HG03060 (cell line): ENCODE measurements around the gene ABCA4.
"Not testable (repeated sequence)": the region's sequence is repeated elsewhere in the genome, so short reads cannot be mapped to it uniquely, and the experiment has no call there.

ENCODE experiments used
- ATAC-seq: cut with Tn5 transposase; IDR thresholded peaks from one replicate; pipeline ENCODE4 v1.9.1; 2021; ENCODE audit warnings: low read depth, moderate number of reproducible peaks; ENCODE audit not compliant: unreplicated experiment

Gene ABCA4

DNA sequence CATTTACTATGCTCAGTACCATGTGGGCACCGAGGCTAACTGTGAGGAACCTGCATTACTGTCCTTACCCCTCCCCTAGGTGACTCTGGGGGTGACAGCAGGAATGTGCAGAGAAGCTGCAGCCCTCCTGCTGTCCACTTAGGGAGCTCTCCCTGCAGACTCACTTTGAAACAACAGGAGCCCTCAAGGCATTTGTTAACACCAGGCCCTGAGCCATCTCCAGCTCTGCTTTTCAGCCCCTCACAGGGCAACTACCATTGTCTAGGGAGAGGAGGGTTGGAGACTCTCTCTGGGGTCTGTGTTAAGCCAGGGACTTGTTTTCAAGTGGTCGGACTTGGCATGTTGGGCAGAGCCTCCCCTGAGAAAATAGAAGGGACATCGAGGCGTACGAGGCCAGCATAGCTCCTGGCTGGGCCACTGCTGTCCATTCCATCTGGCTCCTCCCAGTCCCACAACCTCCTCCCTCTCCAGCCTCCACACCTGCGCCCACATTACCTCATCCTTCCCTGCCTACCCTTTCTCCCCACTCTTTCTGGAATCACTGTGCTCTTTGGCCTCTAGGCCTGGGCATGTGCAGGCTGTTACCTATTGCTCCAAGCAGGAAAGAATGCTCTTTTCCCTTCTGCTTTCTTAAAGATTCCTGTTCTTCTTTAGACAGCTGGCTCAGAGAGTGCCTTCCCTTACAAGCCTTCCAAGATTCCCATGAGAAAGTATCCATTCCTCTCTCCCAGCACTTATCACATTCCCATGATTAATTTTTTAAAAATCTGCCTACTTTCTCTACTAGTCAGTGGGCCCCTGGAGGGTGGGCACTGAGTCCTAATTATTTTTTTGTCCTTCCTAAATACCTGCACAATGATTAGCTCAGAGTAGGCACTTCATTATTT, 109.0 kb downstream of the ABCA4 start:
- ATAC-seq, result no peak

DNA sequence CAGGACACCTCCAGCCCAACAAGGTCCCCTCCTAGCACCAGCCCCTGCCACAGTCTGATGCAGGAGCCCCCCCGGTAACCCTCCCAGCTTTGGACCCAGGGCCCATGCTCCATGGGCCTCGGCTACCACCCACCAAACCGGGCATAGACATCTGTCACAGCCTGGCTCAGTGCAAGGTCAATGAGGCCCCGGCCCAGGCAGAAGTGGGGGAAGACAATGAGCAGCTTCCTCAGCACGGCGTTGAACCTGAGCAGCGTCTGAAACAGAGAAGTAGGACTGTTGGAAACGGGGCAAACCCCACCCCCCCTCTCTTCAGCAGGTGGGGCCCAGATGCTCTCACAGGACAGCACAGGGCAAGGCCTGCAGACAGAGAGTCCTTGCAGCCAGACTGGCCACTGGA, 109.8 kb downstream of the ABCA4 start:
- no peak for ATAC-seq

DNA sequence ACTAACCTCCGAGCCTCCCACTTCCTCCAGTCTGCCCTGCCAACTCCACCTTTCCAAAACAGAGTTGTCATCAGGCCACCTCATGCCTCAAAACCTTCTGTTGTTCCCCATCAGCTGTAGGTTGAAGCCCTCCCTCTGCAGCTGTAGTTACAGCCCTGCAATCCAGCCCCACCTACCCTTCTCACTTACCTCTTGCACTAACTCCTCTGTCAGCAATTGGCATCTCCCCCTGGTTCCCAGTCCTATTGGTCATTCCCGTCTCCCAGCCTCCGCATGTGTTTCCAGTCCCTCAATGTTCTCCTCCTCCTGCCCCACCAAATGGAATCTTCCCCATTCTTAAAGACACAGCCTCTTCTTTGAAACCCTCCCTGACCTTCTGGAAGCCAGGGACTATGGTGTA, 111.6 kb downstream of the ABCA4 start:
- ATAC-seq, result no peak

DNA sequence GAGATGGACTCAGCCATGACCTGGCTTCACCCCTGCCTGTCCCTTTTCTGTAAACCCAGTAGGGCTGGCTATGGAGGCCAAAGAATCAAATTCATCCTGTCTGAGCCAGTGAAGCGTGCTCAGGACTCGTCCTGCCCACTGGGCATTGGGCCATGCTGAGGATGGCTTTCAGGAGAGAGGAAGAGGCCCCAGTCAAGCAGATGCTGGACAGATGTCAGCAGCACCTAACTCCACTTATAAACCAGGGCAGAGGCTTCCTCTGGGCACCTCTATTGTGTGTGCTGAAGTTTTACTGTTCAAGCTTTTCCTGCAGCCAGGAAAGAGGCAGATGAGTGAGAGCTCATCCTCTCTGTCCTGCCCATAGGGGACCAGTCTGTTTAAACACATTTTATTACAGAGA, 114.3 kb downstream of the ABCA4 start:
- no peak for ATAC-seq

DNA sequence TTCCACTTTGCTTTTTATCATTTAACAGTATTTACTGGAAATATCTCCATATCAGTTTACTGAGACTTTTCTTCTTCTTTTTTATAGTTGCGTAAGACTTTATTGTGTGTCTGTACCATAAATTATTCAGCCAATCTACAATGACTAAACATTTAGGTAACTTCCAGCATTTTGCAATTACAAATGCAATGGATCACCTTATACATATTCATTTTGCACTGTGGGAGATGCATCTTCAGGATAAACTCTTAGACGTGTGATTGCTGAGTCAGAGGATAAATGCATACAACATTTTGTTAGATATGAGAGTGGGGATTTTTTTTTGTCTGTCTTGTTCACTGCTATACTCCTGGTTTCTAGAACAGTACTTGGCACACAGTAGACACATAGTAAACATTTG, 116.0 kb downstream of the ABCA4 start:
- no peak for ATAC-seq

DNA sequence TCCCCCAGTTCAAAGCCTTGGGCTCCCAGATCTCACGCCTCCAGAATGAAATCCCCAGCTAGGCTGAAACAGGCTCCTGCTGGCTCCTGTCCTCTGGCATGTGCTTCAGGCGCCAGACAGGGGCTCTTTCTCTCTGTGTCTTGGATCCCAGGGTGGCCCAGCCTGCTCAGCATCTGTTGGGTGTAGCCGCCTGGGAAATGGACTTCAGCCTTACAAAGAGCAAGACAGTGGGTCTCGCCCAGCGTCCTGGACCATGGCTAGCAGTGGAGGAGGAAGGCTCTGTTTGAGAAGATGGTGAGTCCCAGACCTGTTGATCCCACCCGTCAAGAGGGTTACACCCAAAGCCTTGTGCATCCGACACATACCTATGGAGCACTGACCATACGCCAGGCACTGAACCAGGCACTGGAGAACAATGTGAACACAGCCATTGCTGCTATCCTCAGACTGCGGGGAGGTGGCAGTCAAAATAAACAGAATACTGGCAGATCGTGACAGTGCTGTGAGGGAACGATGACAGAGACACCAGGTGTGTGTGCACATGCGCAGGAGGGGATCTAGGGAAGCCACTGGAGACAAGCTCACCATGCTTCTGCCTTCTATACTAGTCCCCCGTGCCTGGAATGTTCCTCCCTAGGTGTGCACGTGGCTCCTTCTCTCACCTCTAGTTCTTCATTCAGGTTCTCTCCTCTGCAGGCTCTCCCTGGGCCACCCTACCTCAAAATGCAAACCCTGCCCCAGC, 118.7 kb downstream of the ABCA4 start:
- no peak for ATAC-seq

DNA sequence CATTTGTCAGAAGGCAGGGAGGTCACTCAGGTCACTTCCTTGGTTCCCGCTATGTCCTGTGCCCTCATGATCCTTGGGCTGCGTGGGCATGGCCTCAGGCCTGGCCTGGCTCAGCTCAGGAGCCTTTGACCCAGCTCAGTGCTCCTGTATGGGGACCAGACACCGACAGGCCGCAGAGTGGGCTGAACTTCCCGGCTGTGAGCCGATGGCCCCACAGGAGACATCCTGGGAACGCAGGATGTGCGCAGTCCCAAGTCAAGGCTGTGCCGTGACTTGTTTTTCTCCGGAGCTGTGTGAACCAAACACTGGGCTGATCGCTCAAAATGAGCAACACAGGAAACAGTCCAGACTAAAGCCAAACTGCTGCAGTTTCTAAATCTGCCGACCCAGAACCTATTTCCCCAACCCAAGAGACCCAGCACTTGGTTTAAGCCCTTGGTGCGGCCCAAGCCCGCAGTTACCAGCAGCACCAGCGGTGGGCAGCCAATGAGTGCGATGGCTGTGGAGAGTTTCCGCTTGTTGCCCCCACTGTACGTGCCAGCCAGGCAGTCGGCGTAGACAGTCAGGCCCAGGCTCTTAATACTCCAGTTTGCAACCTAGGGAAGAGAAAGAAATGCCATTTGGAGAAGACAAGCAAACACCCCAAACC, 119.4 kb downstream of the ABCA4 start:
- no peak for ATAC-seq

DNA sequence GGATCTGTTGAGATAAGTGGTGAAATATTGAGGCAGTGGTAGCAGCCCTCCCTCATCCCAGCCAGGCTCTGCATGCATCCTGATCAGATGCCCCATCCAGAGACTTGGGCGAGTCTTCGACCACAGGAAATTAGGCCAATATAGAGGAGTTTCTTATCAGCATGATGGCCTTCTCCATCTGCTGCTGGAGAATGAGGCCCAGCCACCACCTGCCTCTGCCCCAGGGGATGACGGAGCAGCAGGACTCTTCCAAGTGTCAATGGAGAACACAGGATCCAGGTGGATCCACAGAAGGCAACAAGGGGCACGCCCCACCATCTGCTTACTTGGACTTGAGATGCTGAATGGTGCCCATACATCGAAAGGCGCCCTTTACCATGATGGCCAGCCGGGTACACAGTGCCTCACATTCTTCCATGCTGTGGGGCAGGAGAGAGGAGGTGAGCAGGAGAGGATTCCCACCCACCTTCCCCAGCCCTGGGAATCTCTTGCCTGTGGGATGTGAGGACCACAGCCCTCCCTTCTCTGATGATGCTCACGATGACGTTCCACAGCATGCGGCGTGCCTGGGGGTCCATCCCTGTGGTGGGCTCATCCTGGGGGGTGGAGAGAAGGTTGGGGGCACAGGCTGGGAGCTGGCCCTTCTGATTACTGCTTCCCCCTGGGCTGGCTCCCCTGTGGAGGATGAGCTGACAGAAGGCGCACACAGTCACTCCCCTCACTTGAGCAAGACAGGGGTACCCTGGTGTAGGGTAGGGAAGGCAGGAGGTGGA, 120.3 kb downstream of the ABCA4 start:
- no peak for ATAC-seq

DNA sequence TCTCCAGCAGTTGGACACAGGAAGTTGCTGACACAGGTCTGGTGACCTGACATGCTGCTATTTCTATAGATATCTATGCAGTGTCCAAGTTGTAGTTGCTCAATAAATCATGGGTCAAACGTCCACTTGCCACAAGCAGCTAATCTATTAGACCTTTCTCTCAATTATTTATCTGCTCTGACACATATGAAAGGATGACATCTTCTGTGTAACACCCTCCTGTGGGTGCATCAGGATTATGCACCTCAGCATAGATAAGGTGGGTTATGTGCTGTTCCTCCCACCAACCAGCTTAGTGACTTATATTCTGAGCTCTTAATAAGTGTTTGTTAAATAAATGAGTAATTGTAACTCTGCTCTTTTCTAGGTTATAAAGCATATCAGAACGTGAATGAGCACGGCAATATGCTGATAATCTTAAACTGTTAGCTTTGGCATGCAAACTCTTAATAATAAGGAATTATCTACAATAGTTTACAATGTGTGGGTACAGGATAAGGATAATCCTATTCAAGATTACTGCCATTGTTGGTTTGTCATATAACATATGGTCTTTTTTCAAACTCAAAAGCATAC, 121.0 kb downstream of the ABCA4 start:
- no peak for ATAC-seq

DNA sequence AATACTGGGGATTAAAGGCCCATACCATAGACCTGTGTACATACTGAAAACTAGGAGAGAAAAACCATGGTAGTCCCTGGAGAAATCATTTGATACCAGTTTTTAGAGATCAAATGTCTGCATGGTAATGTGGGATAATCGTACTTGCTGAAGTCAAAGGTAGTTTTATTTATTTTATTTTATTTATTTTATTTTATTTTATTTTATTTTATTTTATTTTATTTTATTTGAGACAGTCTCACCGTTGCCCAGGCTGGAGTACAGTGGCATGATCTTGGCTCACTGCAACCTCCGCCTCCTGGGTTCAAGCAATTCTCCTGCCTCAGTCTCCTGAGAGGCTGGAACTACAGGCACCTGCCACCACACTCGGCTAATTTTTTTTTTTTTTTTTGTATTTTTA, 122.4 kb downstream of the ABCA4 start:
- not testable (repeated sequence) for ATAC-seq

DNA sequence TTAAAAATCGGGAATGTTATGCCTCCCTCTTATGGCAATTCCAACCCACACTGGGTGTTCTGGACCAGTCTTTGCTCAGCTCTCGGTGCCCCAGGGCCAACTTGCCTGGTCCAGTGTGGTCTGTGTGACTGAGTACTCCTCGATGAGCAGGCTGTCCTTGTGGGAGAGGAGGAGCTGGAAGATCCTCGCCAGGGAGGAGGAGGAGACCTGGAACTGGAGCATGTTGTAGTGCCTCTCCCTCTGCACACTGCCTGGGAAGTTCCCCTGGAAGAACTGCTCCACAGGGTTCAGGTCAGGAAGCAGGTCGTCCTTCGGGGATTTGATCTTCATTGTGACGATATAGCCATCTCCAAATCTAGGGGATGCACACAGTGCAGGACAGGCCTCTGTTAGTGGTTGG, 123.2 kb downstream of the ABCA4 start:
- no peak for ATAC-seq

DNA sequence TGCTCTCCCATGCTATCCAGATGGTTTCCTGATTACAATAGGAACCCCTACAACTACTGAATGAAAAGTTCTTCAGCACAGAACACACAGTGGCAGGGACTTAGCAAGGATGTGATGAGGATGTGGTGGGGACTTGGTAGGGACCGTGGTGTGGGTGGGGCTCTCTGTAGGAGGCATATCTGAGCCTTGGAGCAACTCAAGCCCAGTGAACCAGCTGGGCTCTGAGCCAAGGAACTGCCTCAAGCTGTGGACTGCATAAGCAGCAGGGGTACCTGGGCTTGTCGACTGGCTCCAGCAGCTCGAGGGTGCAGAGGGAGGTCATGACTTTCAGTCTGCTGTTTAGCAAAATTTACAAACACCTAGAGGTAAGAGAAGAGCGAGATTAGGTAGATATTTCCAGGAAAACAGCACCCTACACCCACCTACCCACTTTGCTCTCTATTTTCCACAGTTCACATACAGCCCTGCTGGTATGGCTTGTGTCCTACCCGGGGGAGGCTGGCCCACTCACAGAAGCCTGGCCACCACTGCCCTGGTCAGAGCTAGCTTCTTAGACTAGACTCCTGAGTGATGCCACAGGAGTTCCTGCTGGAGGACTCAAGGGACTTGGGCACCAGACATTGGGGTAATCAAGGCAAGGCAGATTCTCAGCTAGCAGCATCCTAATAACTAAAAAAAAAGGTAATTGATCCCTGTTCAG, 125.0 kb downstream of the ABCA4 start:
- no peak for ATAC-seq

DNA sequence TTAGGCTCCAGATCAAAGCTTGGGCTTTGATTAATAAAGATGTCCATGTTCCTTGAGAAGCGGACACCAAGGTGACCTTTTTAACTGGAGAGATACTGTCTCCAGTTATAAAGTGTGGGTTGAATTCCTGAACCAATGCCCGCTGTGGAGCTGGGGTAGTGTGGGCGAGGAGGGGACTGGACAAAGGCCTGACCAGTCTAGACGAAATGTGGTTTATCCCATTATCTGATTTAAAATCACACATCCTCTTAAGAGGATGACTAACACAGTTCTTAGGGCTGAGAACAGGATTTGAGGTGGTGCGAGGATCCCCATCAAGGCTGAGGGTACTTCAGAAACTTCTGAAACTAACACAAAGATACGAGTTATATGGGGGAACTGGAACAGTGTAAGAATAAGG, 127.2 kb downstream of the ABCA4 start:
- ATAC-seq, result no peak

DNA sequence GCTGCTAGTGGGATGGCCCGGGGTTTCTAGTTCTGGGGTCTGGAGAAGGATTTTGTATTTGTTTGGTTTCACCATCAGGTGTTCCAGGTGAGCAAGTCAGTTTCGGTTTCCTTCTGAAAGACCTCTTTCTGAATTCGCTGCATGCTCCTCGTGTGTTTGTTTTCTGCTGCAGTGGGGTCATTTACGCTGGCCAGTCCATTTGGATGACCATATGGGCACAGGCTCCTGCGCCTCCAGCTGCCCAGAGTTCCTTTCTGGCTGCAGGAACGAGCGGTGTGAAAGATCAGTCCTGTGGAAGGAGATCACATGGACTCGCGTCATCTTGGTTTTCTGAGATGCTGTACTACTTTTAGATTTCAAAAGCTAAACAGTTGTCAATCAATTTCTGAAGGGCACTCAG, 128.0 kb downstream of the ABCA4 start:
- ATAC-seq, result no peak

DNA sequence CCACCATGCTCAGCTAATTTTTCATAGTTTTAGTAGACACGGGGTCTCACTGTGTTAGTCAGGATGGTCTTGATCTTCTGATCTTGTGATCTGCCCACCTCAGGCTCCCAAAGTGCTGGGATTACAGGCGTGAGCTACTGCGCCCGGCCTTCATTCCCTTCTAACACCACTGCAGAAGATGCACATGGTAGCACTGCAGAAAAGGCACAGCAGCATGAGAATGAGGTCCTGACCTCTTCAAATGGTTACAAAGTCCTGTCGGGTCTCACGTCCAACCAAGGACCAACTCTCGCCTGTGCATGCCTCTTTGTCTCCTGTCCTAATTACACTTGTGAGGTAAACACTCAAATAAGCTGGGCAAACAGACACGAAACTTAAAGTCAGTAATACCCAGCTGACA, 128.8 kb downstream of the ABCA4 start:
- ATAC-seq, result no peak

DNA sequence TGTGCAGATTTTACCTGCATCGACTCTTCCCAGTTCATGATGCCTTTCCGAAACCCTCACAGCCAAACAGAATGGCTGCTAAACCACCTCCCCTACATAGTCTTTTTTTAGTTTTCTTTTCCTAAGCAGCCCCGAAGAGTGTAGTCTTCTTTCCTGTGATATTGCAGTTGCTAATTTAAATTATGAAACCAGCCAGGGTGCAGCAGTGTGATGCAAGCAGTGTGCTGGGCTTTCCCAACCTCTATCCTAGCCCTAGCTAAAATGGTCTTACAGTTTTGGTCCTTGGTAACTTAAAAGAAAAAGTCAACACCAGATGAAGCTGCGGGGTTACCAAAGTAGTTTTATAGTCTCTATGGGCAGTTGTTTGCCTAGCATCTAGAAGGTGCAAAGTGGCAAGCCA, 129.7 kb downstream of the ABCA4 start:
- no peak for ATAC-seq

DNA sequence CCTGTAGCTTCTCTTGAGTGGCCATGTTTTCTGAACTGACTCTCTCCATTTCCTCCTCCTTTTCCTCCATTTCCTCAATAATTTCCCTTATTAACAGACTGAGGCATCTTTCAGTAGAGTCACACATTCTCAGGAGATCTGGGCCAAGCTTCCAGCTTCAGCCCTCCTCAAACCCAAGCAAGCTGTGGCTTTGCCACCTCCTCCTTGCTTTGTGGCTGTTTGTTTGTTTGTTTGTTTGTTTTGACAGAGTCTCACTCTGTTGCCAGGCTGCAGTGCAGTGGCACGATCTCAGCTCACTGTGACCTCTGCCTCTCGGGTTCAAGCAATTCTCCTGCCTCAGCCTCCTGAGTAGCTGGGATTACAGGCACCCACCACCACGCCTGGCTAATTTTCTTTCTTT, 130.5 kb downstream of the ABCA4 start:
- ATAC-seq, result not testable (repeated sequence)

DNA sequence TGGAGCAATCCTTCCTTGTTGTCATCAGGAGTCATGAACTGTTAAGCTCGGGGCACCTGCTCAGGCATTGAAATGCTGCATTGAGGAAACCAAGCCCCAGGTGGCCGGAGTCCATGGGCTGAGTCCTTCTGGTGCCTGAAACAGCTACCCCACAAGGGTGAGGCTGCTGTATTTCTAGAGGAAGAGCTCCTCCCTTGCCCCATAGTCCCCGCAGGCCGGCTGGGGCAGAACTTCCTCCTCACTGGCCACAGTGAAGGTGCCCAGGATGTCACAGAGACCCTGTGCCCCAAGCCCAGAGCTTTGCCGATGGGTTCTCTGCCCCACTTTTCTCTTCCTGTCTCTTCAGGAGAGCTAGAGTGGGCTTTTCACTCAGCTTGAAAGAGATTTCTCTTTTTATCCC, 130.9 kb downstream of the ABCA4 start:
- ATAC-seq, result no peak

DNA sequence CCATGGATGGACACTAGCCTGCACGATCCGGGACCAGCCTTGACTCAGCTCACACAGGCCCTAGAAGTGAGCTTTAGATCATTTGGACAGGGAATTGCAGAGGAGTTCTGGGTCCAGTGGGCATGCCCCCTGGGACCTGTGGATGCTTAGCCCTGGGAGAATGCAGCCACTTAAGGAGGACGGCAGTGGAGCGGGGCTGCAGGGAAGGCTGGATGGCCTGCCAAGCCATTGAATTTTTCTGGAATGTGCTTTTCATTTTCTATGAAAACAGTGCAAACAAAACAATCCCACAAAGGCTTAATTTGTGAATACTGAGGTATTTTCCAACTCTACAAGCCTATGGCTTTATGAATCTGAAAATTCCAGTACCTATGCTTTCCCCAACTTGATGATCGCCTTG, 131.3 kb downstream of the ABCA4 start:
- ATAC-seq, result no peak
